ENCODE results near the gene ASB10. TPM values are rescaled to one million over a fixed set of nuclear protein-coding genes. Genes with fewer than 3 reads are reported as not detected.

The ASB10 gene
- total RNA-seq, 1 donor from 2014 or later, result not detected

GRCh38 chr7:151125846-151126481 lies 61.1 kb downstream of the ASB10 start:
- Mint-ChIP-seq H3K9me3 (ENCODE audit: unreplicated experiment) (no peaks in the 10 kb centered on the region), H3K4me1 (ENCODE audit: unreplicated experiment) (peaks cover 25% of the 10 kb centered on the region), H3K4me3 (ENCODE audit: unreplicated experiment) (peak overlapping the region; percentile 86), H3K36me3 (ENCODE audit: low read depth, unreplicated experiment) (peaks cover 46% of the 10 kb centered on the region), H3K27ac (ENCODE audit: unreplicated experiment) (peak overlapping the region; percentile 36), H3K27me3 (ENCODE audit: unreplicated experiment) (peaks cover 22% of the 10 kb centered on the region)
- peak; percentile 48 for DNase-seq (ENCODE audit: low spot score)
- no peak for TF ChIP-seq CTCF (IDR thresholded peaks at IDR 0.05; ENCODE audit: unreplicated experiment)

Other genes with a start within 250 kb of the ASB10 start
- gene KCNH2, start 208.9 kb downstream of the ASB10 start, total RNA-seq (ENCODE audit: unreplicated experiment), result 3.4 TPM
- 102 TPM for gene NOS3, start 196.2 kb downstream of the ASB10 start, total RNA-seq (ENCODE audit: unreplicated experiment)
- gene ATG9B, start 162.8 kb downstream of the ASB10 start, total RNA-seq (ENCODE audit: unreplicated experiment), result 0.85 TPM
- gene ABCB8, start 158.8 kb downstream of the ASB10 start, total RNA-seq (ENCODE audit: unreplicated experiment), result 17.4 TPM
- 3.4 TPM for gene ASIC3, start 138.7 kb downstream of the ASB10 start, total RNA-seq (ENCODE audit: unreplicated experiment)
- gene CDK5, start 129.4 kb downstream of the ASB10 start, total RNA-seq (ENCODE audit: unreplicated experiment), result 26.7 TPM
- gene SLC4A2, start 127.7 kb downstream of the ASB10 start, total RNA-seq (ENCODE audit: unreplicated experiment), result 115 TPM
- 68.0 TPM for gene FASTK, start 106.4 kb downstream of the ASB10 start, total RNA-seq (ENCODE audit: unreplicated experiment)
- 40.8 TPM for gene TMUB1, start 103.8 kb downstream of the ASB10 start, total RNA-seq (ENCODE audit: unreplicated experiment)
- gene AGAP3, start 100.8 kb downstream of the ASB10 start, total RNA-seq (ENCODE audit: unreplicated experiment), result 206 TPM
- 13.8 TPM for gene GBX1, start 19.6 kb downstream of the ASB10 start, total RNA-seq (ENCODE audit: unreplicated experiment)
- not detected for gene H2BK1, start 23.2 kb upstream of the ASB10 start, total RNA-seq (ENCODE audit: unreplicated experiment)
- 39.6 TPM for gene ABCF2, start 40.0 kb upstream of the ASB10 start, total RNA-seq (ENCODE audit: unreplicated experiment)
- 55.4 TPM for gene CHPF2, start 45.2 kb upstream of the ASB10 start, total RNA-seq (ENCODE audit: unreplicated experiment)
- gene SMARCD3, start 61.4 kb upstream of the ASB10 start, total RNA-seq (ENCODE audit: unreplicated experiment), result 5.4 TPM
- 41.5 TPM for gene NUB1, start 154.6 kb upstream of the ASB10 start, total RNA-seq (ENCODE audit: unreplicated experiment)
- 57.0 TPM for gene WDR86, start 222.8 kb upstream of the ASB10 start, total RNA-seq (ENCODE audit: unreplicated experiment)